Myocyte (in vitro differentiated cells): ENCODE measurements around the gene SH3BP5. TPM values are rescaled to one million over a fixed set of nuclear protein-coding genes. Genes with fewer than 3 reads are reported as not detected.
"Not testable (repeated sequence)": the region's sequence is repeated elsewhere in the genome, so short reads cannot be mapped to it uniquely, and the experiment has no call there.

ENCODE experiments used
- DNase-seq: peaks from one replicate; pipeline ENCODE4 v3.0.0-alpha.2; 2012; ENCODE audit warnings: low read depth
- polyA plus RNA-seq: library from polyadenylated mRNA; unstranded; fragments of >200 nt; gene quantifications from one replicate; pipeline ENCODE4 v1.2.1, GENCODE V29; 2012; ENCODE audit warnings: missing spikeins
- total RNA-seq: library from RNA; depleted of rRNA; stranded (reverse); fragments of >200 nt; gene quantifications from 2 replicates; pipeline ENCODE4 v1.2.3, GENCODE V29; 2014

Gene SH3BP5, protein sequence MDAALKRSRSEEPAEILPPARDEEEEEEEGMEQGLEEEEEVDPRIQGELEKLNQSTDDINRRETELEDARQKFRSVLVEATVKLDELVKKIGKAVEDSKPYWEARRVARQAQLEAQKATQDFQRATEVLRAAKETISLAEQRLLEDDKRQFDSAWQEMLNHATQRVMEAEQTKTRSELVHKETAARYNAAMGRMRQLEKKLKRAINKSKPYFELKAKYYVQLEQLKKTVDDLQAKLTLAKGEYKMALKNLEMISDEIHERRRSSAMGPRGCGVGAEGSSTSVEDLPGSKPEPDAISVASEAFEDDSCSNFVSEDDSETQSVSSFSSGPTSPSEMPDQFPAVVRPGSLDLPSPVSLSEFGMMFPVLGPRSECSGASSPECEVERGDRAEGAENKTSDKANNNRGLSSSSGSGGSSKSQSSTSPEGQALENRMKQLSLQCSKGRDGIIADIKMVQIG
- 12.2 and 13.6 TPM in 2 replicates for total RNA-seq
- 40.8 TPM for polyA plus RNA-seq

DNA sequence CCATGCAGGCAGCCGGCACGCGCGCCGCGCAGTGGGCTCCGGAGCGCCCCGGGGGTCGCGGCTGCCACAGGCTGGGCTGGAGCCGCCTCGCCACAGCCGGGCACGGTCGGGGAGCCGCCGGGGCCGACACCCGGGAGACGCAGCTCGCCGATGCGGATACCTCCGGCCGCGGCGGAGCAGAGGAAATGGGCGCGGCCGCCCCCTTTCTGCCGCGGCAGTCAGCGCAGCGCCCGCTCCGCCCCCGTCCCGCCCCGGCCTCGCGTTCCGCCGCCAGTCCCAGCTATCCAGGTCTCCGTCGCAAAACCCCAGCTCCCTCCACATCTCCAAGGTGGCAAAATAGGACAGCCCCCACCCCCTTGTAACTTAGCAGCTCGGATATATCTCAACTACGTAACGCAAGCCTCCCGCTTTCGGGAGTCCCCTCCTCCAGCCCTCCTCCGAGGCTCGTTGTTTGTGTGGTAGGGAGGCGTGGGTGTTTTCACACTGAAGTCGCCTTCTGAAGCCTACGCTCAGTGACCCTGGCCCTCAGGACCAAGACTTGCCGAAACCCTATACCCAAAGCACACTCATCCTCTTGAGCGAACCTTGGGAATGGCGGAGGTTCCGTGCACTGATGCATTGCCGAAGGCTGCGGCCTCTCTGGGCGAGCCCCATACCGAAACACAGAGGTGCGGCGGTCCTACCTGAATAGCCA, at the start of gene SH3BP5:
SH3BP5 (minus strand) TSS at position 182 of the 694 bp plus-strand sequence; CDS start at position 4, 178 bp downstream.
- DNase-seq: peak; percentile 72

- DNase-seq: no peak
These were observed 48.8 kb upstream of the SH3BP5 start for GRCh38 chr3:15380980-15381890.

- DNase-seq: peak; percentile 96
These were observed 45.8 kb upstream of the SH3BP5 start for GRCh38 chr3:15377961-15378791.

DNA sequence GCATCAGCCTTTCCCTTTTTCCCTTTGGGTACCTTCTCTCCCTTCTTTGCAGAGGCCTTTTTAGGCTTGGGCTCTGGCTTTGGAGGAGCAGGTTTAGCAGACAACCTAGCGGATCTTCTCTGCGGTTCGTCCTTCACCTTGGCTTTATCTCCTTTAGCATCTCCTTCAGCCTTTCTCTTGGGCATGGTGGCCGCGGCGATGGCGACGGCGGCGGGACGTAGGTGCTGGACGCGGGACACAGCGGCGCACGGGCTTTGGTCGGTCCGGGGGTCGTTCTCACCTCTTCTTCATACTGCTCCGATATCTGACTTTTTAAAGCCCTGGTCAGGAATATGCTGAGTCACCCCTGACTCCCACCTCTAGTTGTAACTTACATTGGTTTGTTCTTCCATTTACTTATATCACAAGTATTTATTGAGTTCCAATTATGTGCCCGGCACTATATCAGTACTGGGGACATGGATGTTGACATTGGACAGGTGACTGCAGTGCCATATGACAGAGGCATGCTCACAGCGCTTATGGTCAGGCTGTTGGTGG, 43.1 kb upstream of the SH3BP5 start:
- DNase-seq: no peak

DNA sequence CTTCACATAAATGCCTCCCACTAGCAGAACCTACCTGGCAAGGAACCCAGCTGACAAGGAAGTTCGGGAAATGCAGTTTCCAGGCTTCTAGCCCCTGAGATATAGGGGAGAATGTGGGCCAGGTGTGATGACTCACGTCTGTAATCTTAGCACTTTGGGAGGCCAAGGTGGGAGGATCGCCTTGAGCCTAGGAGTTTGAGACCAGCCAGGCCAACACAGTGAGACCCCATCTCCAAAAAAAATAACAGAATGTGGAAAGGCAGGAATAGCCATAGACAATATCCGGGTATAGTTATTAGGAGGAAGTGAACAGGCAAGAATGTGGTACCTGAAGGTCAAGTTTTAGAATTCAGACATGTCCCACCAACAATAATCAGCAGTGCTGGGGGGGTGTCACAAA, 40.5 kb upstream of the SH3BP5 start:
- no peak for DNase-seq

DNA sequence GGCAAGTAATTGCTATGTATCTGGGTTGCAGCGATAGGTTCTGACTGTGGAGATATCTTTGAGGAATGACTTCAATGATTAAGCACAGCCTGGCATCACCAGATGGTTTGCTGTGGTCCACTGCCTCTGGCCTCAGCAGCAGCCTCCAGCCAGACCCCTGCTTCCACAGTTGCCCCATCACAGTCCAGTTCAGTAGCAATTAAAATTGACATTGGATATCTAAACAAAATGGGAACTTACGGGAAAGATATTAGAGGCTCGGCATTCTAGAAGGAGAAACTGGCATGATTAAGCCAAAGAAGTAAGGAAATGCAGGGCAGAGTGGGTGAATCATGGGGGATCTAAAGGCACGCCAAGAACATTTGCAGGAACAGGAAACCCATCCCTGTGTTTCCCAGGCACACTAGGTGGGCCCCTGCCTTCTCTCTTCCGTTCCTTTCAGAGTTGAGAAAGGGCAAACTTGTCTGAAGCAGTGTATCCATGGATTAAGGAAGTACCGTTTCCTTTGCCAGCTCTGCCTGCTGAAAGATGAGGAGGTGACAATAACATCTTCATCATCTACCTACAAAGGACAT, 36.3 kb upstream of the SH3BP5 start:
- no peak for DNase-seq

GRCh38 chr3:15367059-15367458, 34.7 kb upstream of the SH3BP5 start:
- DNase-seq: no peak

GRCh38 chr3:15364078-15364477, 31.7 kb upstream of the SH3BP5 start:
- DNase-seq: not testable (repeated sequence)

- no peak for DNase-seq
These were observed 29.3 kb upstream of the SH3BP5 start for GRCh38 chr3:15361494-15362214.

DNA sequence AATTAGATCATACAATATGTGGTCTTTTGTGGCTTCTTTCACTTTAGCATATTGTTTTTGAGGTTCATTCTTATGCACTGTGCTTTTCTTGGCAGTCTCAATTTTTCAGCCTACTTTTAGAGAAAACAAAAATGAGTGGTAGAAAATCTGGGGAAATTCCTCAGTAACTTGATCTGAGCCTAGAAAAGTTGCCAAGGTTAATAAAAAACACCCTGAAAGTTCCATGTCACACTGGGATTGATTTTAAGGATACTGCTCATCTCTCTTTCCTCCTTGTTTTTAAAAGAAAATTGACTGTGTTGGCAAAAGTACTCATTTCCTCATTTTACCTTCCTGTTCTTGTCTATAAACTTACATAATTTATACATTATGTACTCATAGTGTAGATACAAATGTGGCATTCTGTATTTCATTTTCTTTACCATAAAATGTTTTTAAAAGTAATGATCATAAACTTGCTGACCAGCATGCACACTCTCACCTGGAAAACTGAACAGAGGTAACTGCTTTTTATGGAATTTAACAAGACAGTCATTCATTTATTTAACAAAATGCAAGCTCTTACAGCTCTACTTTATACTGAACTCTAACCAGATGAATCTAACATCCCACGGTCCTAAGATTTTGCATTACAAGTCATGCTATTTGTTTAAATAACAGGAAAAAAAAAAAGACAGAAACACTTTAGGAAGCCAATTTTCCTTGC, 28.6 kb upstream of the SH3BP5 start:
- DNase-seq: peak; percentile 47

DNA sequence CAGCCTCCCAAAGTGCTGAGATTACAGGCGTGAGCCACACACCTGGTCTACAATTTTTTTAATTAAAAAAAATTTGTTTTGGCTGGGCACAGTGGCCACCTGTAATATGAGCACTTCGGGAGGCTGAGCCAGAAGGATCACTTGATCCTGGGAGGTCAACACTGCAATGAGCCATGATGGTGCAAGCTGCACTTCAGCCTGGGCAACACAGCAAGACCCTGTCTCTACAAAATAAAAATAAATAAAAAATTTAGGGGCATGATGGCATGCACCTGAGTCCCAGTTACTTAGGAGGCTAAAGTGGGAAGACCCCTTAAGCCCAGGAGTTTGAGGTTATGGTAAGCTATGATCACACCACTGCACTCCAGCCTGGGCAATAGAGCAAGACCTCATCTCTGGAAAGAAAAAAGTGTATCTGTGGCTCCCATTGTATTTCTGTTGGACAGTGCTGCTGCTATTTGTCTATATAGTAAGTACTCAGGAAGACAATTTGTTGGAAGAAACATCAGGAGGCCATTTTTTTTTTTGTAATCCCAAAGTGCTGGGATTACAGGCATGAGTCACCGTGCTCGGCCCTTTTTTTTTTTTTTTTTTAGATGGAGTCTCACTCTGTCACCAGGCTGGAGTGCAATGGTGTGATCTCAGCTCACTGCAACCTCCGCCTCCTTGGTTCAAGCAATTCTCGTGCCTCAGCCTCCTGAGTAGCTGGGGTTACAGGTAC, 27.5 kb upstream of the SH3BP5 start:
- no peak for DNase-seq

- DNase-seq: not testable (repeated sequence)
These were observed 24.3 kb upstream of the SH3BP5 start for GRCh38 chr3:15356651-15357061.

- DNase-seq: peak; percentile 66
These were observed 23.8 kb upstream of the SH3BP5 start for GRCh38 chr3:15356176-15356575.

GRCh38 chr3:15355086-15355485, 22.7 kb upstream of the SH3BP5 start:
- no peak for DNase-seq

DNA sequence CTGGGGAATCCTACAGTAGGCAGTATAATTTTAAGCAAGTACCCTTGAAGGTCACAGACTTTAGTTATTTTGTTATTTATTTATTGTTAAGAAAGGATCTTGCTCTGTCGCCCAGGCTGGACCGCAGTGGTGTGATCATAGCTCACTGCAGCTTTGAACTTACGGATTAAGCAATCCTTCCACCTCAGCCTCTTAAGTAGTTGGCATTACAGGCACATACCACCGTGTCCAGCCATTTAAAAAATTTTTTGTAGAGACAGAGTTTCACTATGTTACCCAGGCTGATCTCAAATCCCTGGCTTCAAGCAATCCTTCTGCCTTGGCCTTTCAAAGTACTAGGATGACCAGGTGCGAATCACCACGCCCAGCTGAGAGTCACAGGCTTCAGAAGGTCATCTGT, 22.1 kb upstream of the SH3BP5 start:
- DNase-seq: no peak

DNA sequence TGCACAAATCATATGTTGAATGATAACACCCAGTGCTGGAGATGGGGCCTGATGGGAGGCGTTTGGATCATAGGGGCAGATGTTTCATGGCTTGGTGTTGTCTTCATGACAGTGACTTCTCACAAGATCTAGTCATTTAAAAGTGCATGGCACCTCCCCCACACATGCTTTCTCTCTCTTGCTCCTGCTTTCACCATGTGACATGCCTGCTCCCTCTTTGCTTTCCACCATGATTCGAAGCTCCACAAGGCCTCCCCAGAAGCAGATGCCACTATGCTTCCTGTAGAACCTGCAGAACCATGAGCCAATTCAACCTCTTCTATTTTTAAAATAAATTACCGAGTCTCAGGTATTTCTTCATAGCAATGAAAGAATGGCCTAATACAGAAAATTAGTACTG, 17.8 kb upstream of the SH3BP5 start:
- no peak for DNase-seq

DNA sequence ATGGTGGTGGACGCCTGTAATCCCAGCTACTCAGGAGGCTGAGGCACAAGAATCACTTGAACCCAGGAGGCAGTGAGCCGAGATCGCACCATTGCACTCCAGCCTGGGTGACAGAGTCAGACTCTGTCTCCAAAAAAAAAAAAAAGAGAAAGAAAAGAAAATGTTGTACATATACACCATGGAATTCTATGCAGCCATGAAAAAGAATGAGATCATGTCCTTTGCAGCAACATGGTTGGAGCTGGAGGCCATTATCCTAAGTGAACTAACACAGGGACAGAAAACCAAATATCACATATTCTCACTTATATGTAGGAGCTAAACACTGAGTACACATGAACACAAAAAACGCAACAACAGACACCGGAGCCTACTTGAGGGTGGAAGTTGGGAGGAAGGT, 17.1 kb upstream of the SH3BP5 start:
- DNase-seq: not testable (repeated sequence)

DNA sequence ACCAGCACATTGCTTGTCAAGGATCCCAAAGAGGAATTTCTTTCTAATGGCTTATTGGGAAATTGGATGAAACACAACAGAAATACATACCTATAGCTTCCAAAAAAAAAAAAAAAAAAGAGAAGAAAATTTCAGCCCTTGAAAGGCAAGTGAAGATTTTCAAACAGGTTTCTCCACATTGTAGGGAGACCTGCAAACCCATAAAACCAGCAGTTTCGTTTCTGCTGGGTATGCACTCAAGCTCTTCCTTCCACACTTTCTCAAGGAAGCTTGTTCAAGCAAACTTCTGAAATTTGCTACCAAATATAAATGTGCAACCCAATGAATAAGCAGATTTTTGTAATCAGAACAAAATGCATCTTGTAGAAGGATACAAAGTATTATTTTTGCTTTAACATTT, 15.9 kb upstream of the SH3BP5 start:
- no peak for DNase-seq
